ENCODE data around the gene MCUB.

Gene MCUB

DNA sequence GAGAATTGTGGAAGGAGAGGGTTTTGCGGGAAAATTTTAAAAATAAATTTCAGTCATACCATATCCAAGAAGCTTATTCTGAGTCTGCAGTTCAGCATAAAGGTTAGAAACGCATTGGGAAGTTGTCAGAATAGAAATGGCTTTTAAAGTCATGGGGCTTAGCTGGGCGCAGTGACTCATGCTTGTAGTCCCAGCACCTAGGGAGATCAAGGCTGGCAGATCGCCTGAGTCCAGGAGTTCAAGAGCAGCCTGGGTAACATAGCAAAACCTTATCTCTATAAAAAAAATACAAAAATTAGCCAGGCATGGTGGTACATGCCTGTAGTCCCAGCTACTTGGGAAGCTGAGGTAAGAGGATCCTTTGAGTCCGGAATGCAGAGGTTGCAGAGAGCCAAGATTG is 173.7 kb downstream of the MCUB start:
- DNase-seq = no peak

DNA sequence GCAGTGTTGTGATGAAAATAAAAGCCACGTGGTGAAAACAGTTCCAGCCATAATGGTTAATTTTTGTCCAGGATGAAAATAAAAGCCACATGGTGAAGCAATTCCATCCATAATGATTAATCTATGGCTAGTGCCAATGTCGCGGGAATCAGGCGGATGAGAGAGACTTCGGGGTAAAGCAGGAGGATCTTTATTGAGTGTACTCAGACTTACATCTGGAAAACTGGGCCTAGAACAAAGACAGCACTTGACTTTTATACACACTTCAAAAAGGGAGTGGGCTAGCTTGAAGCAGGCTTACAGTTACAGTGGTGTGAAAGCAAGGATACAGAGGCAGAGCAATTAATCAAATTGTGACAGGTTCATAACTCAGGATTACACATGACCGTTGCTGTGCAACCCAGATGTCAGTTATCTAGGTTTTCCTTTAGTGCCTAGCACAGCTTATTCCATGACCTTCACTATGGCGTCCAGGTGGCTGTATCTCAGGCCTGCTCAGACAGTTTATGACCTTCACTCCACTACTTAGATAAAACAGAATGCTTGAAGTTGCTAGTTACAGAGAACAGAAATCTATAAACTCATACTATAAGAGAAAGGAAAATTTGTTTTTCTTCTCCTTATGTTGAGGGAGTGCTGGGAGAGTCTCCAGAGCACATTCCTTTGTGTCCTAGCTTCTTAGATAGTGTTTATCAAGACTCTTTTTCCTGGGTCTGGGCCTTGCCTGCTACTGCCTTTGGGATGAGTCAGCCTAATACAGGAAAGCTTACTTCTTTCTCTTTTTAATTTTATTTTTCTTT is 175.7 kb downstream of the MCUB start:
- DNase-seq = no peak
